GM12875 (cell line): ENCODE measurements around the gene NBEA.
"Not testable (repeated sequence)": the region's sequence is repeated elsewhere in the genome, so short reads cannot be mapped to it uniquely, and the experiment has no call there.

Experiments
- H3K4me3 ChIP-seq: one replicate; pipeline ENCODE4 v1.5.1; 2011; ENCODE audit warnings: low read depth, low read length, control low read depth
- CTCF ChIP-seq: IDR thresholded peaks from 2 replicates; pipeline ENCODE4 v1.5.1; 2011; ENCODE audit warnings: low read depth, mild to moderate bottlenecking, control low read depth, inconsistent platforms, low read length, moderate library complexity, borderline replicate concordance; ENCODE audit not compliant: insufficient read depth

NBEA gene

DNA sequence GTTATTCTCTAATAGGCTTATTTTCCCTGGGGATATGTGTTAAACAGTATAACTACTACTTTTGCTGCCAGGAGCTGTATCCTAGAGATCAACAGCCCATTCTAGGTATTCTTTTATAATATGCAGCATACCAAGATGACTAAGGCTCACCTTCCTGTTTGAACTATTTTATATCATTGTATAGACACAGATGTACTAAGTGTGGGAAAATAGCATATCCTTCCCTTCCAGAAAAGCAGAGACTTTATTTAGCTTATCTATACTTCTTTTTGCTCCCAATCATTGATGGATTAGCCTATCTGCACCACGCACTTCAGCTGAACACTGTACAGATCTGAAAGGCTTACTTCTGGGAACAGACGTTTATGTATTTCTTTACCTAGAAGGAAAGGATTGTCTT is 451.8 kb downstream of the NBEA start:
- no peak for TF ChIP-seq CTCF
- H3K4me3 ChIP-seq = no peak overlapping the region

DNA sequence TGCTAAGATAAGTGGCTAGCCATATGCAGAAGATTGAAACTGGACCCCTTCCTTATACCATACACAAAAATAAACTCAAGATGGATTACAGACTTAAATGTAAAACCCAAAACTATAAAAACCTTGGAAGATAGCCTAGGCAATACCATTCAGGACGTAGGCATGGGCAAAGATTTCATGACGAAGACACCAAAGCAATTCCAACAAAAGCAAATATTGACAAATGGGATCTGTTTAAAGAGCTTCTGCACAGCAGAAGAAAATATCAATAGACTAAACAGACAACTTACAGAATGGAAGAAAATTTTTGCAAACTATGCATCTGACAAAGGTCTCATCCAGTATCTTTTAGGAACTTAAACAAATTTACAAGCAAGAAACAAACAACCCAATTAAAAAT is 466.2 kb downstream of the NBEA start:
- not testable (repeated sequence) for H3K4me3 ChIP-seq

DNA sequence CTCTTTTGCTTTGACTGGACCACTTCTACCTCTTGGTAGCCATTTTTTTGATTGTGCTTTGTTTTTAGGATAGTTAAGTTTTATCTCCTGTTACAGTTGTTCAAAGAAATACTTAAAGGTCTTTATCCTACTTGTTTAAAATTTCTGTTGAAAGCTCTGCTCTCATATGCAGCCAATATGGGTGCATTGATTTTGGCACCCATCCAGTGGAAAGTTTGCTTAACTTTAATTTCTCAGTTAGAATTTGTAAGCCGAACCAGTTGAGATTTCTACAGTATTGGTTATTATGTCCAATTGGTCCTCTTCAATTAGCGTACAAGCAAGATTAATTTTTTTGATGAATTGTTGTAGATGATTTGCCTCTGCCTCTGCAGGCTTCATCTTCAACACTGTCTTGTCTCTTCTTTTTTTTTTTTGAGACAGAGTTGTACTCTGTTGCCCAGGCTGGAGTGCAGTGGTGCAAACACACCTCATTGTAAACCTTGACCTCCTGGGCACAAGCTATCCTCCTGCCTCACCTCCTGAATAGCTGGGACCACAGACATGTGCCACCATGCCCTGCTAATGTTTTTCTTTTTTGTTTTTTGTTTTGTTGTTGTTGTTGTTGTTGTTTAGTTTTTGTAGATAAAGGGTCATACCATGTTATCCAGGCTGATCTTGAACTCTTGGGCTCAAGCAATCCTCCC is 469.1 kb downstream of the NBEA start:
- no peak overlapping the region for H3K4me3 ChIP-seq
- no peak for TF ChIP-seq CTCF

DNA sequence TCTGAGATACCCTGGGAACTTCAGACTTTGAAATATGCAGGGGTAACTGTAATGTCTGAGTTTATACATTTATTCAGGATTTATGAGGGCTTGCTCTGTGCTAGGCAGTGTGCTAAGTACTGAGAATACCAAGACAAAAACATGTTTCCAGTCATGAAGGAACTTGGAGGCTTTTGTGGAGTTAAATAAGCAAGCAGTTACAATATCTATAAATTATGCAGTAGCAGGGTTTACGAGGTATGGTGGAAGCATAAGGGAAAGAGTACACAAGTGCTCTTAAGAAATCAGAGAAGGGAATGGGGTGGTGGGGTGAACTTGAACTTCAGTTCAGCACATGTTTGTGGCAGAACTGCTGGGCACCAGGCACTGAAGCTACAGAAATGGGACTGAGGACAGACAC is 506.4 kb downstream of the NBEA start:
- TF ChIP-seq CTCF = no peak
- H3K4me3 ChIP-seq = no peak overlapping the region

DNA sequence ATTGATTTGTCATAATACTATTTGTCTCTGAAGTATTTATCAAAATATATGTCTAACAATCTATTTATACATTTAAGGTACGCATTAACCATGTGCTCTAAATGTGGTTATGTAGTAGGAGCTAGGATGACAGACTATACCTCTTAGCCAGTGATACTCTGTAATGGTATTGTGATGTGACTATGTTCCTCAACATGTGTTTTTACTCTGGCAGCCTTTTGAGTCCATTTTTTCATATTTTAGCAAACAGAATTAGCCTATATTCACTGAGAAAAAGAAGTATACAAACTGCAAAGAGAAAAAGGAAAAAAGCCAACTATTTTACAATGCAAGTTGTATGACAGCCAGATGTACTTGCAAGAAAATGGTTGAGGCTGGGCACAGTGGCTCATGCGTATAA is 507.8 kb downstream of the NBEA start:
- H3K4me3 ChIP-seq = no peak overlapping the region
- no peak for TF ChIP-seq CTCF

DNA sequence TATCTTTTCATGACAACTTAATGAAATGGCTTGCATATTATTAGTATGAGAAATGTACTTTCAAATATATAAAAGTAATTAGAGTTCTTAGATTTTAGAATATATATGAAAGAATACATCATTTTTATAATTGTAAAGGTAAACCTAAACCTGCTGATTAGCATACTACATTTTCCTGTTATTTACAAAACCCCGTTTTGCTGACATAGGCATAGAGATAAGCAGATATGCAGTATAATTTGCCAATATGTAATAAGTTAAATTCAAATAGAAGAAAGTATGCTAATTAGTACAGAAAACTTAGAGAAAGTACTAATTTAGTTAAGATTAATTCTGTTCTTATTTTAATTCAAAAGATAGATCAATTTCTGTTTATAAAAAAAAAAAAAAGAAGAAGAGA is 513.0 kb downstream of the NBEA start:
- no peak overlapping the region for H3K4me3 ChIP-seq
- no peak for TF ChIP-seq CTCF

GRCh38 chr13:35457258-35457657 is 515.2 kb downstream of the NBEA start:
- H3K4me3 ChIP-seq = no peak overlapping the region
- TF ChIP-seq CTCF = no peak

GRCh38 chr13:35460061-35460460 is 518.0 kb downstream of the NBEA start:
- TF ChIP-seq CTCF = no peak
- no peak overlapping the region for H3K4me3 ChIP-seq
